T-cell (primary cell): ENCODE results near the gene ULK1. TPM values are rescaled to one million over a fixed set of nuclear protein-coding genes. Genes with fewer than 3 reads are reported as not detected.

Experiments
- ATAC-seq, 4 experiments: fragments of 200-7000 bp in 3 of 4; fragments of 150-1000 bp in 1 of 4; cut with Tn5 transposase; replicated peaks in 1 of 4; 1 replicate in 3 of 4; 2 replicates in 1 of 4; pipeline ENCODE4 v1.10.0; 2021; ENCODE audit warnings: moderate library complexity in 3 of 4, mild to moderate bottlenecking in 2 of 4, moderate number of reproducible peaks in 1 of 4
- CTCF ChIA-PET, 2 donors: fragments of 300-600 bp; sonication (Branson Sonifier 250); formaldehyde crosslinking; loops; one replicate each; lab custom pipeline; 2022; ENCODE audit warnings: antibody characterized with exemption in 2 of 2; lab: Charles Lee
- POLR2A ChIA-PET, 2 donors: fragments of 300-600 bp; sonication (Branson Sonifier 250); formaldehyde crosslinking; loops; one replicate each; lab custom pipeline; 2022; ENCODE audit warnings: antibody characterized with exemption in 2 of 2; lab: Charles Lee
- DNase-seq, 35 experiments: peaks; one replicate each; pipeline versions ENCODE4 v3.0.0 to v3.0.0-alpha.2; 2013 to 2023
- H3K27ac ChIP-seq: one replicate; pipeline ENCODE4 v1.5.1; 2013; ENCODE audit warnings: low read length
- H3K27me3 ChIP-seq, 2 experiments: replicated peaks in 1 of 2; 1 replicate in 1 of 2; 2 replicates in 1 of 2; pipeline versions ENCODE4 v1.6.1 to v1.7.0; 2013; ENCODE audit warnings: low read length in 1 of 2, mixed read lengths in 1 of 2; ENCODE audit not compliant: control insufficient read depth in 2 of 2, insufficient read depth in 2 of 2; ENCODE audit errors: extremely low read depth in 1 of 2
- H3K36me3 ChIP-seq, 2 donors: 1 replicate in 1 of 2; 2 replicates in 1 of 2; pipeline versions ENCODE4 v1.6.1 to v1.7.0; 2013; ENCODE audit warnings: low read length in 1 of 2; ENCODE audit not compliant: control insufficient read depth in 2 of 2, insufficient read depth in 1 of 2; ENCODE audit errors: extremely low read depth in 1 of 2
- H3K4me1 ChIP-seq, 2 experiments: 1 replicate in 1 of 2; 2 replicates in 1 of 2; pipeline versions ENCODE4 v1.6.1 to v1.7.0; 2013; ENCODE audit warnings: low read length in 2 of 2, mixed read lengths in 1 of 2; ENCODE audit not compliant: insufficient read depth in 2 of 2, control insufficient read depth in 1 of 2; ENCODE audit errors: extremely low read depth in 1 of 2
- H3K4me3 ChIP-seq, 2 donors: 1 replicate in 1 of 2; 2 replicates in 1 of 2; pipeline versions ENCODE4 v1.5.1 to v1.7.0; 2013; ENCODE audit warnings: mild to moderate bottlenecking in 2 of 2, low read length in 1 of 2, moderate library complexity in 1 of 2; ENCODE audit not compliant: control insufficient read depth in 1 of 2; ENCODE audit errors: extremely low read depth in 1 of 2
- H3K9me3 ChIP-seq: 2 replicates; pipeline ENCODE4 v1.7.0; 2013
- H3K27ac Mint-ChIP-seq, 2 donors: one replicate each; pipeline ENCODE4 v1.8.0; 2020 to 2021; ENCODE audit warnings: mild to moderate bottlenecking in 2 of 2, mixed read lengths in 2 of 2
- H3K27me3 Mint-ChIP-seq, 2 donors: one replicate each; pipeline ENCODE4 v1.8.0; 2021 to 2022; ENCODE audit warnings: mixed read lengths in 2 of 2
- H3K36me3 Mint-ChIP-seq: one replicate; pipeline ENCODE4 v1.8.0; 2021; ENCODE audit warnings: mixed read lengths
- H3K4me1 Mint-ChIP-seq, 3 donors: one replicate each; pipeline ENCODE4 v1.8.0; 2020 to 2022; ENCODE audit warnings: mixed read lengths in 3 of 3, mild to moderate bottlenecking in 1 of 3
- H3K4me3 Mint-ChIP-seq, 3 donors: one replicate each; pipeline ENCODE4 v1.8.0; 2020 to 2022; ENCODE audit warnings: mild to moderate bottlenecking in 3 of 3, mixed read lengths in 3 of 3, moderate library complexity in 3 of 3
- H3K9me3 Mint-ChIP-seq, 3 donors: one replicate each; pipeline ENCODE4 v1.8.0; 2020 to 2022; ENCODE audit warnings: mixed read lengths in 3 of 3
- WGBS: methylation state at CpG from one replicate; pipeline ENCODE4 v1.1.5; 2013; ENCODE audit warnings: missing lambda C conversion rate; ENCODE audit not compliant: insufficient coverage; 5-methylcytosine and 5-hydroxymethylcytosine counted together
- total RNA-seq, 35 experiments: library from RNA in 6 of 35; stranded (reverse) in 6 of 35; fragments of 120-200 nt in 1 of 35; gene quantifications; one replicate each; pipeline versions ENCODE4 v1.2.1 to v1.2.4 and lab custom pipeline; 2013 to 2026

ULK1 gene
- total RNA-seq, 5 donors from 2014 or later (not counting 1 experiment from before 2014, with no cell fraction given): 53.3 to 89.6 (median 57.8) TPM

DNA sequence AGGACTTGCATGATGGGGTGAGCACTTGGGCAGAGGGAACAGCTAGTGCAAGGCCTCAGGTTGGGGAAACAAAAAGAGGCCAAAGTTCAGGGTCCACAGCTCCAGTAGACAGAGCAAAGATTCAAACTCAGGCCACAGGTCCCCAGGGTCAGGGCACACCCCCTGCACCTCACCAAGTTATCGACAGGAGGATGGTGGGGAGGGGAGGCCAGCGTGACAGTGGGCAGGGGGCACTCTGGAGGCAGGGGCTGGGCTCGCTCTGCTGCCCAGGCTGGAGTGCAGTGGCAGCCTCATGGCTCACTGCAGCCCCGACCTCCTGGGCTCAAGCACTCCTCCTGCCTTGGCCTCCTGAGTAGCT is 32.4 kb upstream of the ULK1 start:
- H3K4me1 ChIP-seq: peaks cover 0 to 15% of the 10 kb centered on the region in 2 experiments
- H3K27ac Mint-ChIP-seq: no peak overlapping the region
- no peak overlapping the region for H3K4me3 Mint-ChIP-seq
- POLR2A ChIA-PET: no interaction called here
- H3K27me3 Mint-ChIP-seq: peaks cover 0 to 6% of the 10 kb centered on the region in 2 donors
- H3K36me3 ChIP-seq: no peaks in the 10 kb centered on the region
- 40% methylated on average over 3 of the region's 4 CpGs for WGBS
- H3K9me3 ChIP-seq: no peaks in the 10 kb centered on the region
- no peaks in the 10 kb centered on the region for H3K9me3 Mint-ChIP-seq
- H3K27me3 ChIP-seq: peaks cover 0 to 29% of the 10 kb centered on the region in 2 experiments
- ATAC-seq (no peak), DNase-seq (no peak)
- H3K36me3 Mint-ChIP-seq: no peaks in the 10 kb centered on the region
- H3K27ac ChIP-seq: no peak overlapping the region
- peaks cover 6 to 12% (median 10%) of the 10 kb centered on the region in 3 donors for H3K4me1 Mint-ChIP-seq
- H3K4me3 ChIP-seq: no peak overlapping the region
- CTCF ChIA-PET: no interaction called here

DNA sequence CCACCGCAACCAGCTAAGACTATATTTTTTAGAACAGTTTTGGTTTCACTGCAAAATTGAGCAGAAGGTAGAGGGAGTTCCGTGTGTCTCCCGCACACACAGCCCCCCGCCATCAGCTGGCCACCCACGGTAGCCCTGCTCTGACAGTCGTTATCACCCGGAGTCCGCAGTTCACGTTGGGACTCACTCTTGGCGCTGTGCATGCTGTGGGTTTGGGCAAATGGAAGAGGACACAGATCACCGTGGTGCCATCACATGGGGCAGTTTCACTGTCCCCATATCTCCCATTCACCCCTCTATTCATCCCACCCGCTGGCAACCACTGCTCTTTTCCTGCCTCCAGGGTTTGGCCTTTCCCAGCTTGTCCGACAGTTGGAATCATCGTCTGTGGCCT is 31.8 kb upstream of the ULK1 start:
- Mint-ChIP-seq H3K36me3 (no peaks in the 10 kb centered on the region), H3K4me1 (peaks cover 6 to 12% (median 10%) of the 10 kb centered on the region in 3 donors), H3K27ac (no peak overlapping the region), H3K9me3 (no peaks in the 10 kb centered on the region), H3K27me3 (peaks cover 0 to 6% of the 10 kb centered on the region in 2 donors), H3K4me3 (no peak overlapping the region)
- no peak for ATAC-seq
- no peaks in the 10 kb centered on the region for H3K9me3 ChIP-seq
- no peak overlapping the region for H3K4me3 ChIP-seq
- 83% methylated on average over 7 of the region's 14 CpGs for WGBS
- no peak for DNase-seq
- CTCF ChIA-PET: no interaction called here
- H3K27ac ChIP-seq: no peak overlapping the region
- H3K4me1 ChIP-seq: peaks cover 0 to 15% of the 10 kb centered on the region in 2 experiments
- H3K36me3 ChIP-seq: no peaks in the 10 kb centered on the region
- POLR2A ChIA-PET: no interaction called here
- H3K27me3 ChIP-seq: peaks cover 0 to 28% of the 10 kb centered on the region in 2 experiments

DNA sequence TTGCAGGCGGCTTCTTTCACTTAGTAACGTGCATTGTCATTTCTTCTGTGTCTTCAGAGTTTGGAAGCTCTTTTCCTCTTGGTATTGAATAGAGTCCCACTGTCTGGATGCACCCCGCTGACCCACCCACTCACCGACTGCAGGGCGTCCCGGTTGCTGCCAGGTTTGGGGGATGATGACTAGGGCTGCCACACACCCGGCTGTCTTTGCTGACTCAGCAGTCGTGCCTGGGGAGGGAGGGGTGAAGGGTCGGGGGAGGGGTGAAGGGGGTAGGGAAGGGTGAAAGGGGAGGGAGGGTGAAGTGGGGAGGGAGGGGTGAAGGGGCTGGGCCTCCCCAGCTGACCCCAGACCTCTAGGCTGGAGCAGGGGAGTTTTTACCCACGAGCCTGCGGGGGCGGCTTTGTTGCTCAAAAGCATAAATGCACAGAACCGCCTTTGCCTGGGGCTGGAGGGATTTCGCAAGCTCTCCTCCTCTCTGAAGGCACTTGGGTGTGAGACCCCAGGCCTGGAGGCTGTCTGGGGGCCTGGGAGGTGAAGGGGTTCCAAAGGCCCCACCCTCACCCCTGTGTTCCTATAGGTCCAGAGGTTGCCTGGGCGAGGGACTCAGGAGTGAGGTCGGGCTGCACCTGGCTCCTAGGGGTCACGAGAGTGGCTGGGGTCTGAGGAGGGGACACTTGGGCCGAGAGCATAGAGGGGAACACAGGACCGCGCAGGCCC is 31.3 kb upstream of the ULK1 start:
- no peak overlapping the region for H3K27ac ChIP-seq
- Mint-ChIP-seq H3K9me3 (no peaks in the 10 kb centered on the region), H3K27ac (no peak overlapping the region), H3K27me3 (peaks cover 0 to 6% of the 10 kb centered on the region in 2 donors), H3K36me3 (no peaks in the 10 kb centered on the region), H3K4me3 (no peak overlapping the region), H3K4me1 (peaks cover 6 to 12% (median 10%) of the 10 kb centered on the region in 3 donors)
- CTCF ChIA-PET: no interaction called here
- no peaks in the 10 kb centered on the region for H3K9me3 ChIP-seq
- WGBS: 89% methylated on average over 7 of the region's 20 CpGs
- ATAC-seq (no peak), DNase-seq (no peak)
- peaks cover 0 to 15% of the 10 kb centered on the region in 2 experiments for H3K4me1 ChIP-seq
- no peak overlapping the region for H3K4me3 ChIP-seq
- POLR2A ChIA-PET: no interaction called here
- peaks cover 0 to 23% of the 10 kb centered on the region in 2 experiments for H3K27me3 ChIP-seq
- no peaks in the 10 kb centered on the region for H3K36me3 ChIP-seq

DNA sequence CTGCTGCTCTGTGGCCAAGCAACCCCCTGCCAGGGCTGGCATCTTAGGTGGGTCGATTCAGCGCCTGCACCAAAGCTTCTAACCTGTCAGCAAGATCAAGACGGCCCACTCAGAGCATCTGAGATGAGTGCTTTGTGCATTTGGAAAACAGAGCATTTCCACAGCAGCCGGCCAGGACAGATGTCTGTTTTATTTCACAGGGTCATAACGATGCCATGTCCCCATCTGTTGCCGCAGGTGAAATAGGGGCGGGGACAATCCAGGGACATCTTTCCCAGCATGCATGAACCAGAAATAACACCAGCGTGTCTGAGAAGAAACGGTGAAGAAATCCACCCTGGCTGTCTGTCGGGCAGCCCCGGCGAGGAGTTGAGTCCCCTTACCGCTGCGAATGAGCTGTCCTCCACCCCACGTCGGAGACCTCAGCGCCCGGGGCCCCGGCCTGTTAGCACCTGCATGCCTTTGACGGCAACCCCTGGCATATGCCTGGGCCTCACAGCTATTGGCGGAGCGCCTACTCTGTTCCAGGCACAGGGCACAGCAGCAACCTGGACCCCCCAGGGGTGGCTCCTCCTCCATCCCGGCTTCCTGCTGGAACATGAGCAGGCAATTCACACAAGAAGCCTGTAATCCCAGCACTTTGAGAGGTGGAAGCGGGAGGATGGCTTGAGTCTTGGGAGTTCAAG is 30.6 kb upstream of the ULK1 start:
- POLR2A ChIA-PET: no interaction called here
- no peak for DNase-seq
- no peaks in the 10 kb centered on the region for H3K36me3 ChIP-seq
- Mint-ChIP-seq H3K4me1 (peaks cover 6 to 12% (median 10%) of the 10 kb centered on the region in 3 donors), H3K27me3 (no peaks in the 10 kb centered on the region), H3K9me3 (no peaks in the 10 kb centered on the region), H3K27ac (no peak overlapping the region), H3K4me3 (no peak overlapping the region), H3K36me3 (no peaks in the 10 kb centered on the region)
- no peak for ATAC-seq
- H3K9me3 ChIP-seq: no peaks in the 10 kb centered on the region
- H3K4me1 ChIP-seq: peaks cover 0 to 15% of the 10 kb centered on the region in 2 experiments
- 86% methylated on average over 21 of the region's 24 CpGs for WGBS
- H3K27ac ChIP-seq: no peak overlapping the region
- CTCF ChIA-PET: no interaction called here
- H3K4me3 ChIP-seq: no peak overlapping the region
- H3K27me3 ChIP-seq: peaks cover 0 to 18% of the 10 kb centered on the region in 2 experiments

DNA sequence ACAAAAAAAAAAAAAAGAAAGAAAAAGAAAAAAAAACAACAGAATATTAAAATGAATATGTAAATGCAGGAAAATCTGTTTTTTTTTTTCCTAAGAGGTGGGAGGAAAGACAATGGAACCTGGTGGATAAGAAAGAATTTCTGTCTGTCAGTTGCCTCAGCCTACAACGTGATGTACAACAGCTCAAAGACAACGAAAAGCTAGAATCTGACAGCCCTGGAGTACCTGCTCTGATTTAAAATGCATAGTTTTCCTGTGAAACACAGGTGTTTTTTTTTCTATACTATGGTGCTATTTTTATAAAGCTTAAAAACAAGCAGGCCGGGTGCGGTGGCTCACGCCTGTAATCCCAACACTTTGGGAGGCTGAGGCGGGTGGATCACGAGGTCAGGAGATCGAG is 30.0 kb upstream of the ULK1 start:
- Mint-ChIP-seq H3K36me3 (no peaks in the 10 kb centered on the region), H3K4me1 (peaks cover 6 to 12% (median 10%) of the 10 kb centered on the region in 3 donors), H3K27ac (no peak overlapping the region), H3K27me3 (no peaks in the 10 kb centered on the region), H3K9me3 (no peaks in the 10 kb centered on the region), H3K4me3 (no peak overlapping the region)
- DNase-seq: no peak
- Histone ChIP-seq H3K4me1 (peaks cover 0 to 15% of the 10 kb centered on the region in 2 experiments), H3K36me3 (no peaks in the 10 kb centered on the region), H3K27ac (no peak overlapping the region), H3K4me3 (no peak overlapping the region), H3K27me3 (peaks cover 0 to 18% of the 10 kb centered on the region in 2 experiments), H3K9me3 (no peaks in the 10 kb centered on the region)
- 83% methylated on average over 7 of the region's 8 CpGs for WGBS
- POLR2A ChIA-PET: no interaction called here
- no peak for ATAC-seq
- CTCF ChIA-PET: no interaction called here

DNA sequence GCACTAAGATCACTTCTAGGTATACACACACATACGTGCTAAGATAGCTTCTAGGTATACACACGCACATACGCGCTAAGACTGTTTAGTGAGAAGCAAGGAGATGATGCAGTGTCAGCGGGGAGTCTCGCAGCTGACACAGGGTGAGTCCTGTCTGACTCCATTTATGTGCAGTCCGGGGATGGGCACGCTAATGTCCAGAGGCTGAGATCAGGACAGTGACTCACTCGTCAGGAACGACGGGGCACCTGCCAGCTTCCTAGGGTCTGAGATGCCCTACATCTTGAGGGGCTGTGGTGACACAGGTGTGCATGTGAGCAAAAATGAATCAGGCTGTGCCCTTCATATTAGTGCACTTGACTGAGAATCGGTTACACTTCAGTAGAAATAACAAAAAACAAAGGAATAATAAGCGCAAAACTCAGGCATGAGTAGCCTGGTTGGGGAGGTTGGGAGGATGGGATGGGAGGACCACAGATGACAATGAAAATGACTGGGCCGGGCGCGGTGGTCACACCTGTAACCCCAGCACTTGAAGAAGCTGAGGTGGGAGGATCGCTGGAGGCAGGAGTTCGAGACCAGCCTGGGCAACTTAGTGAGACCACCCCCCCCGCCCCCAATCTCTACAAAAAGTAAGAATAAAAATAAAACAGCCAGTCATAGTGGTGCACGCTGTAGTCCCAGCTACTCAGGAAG is 29.1 kb upstream of the ULK1 start:
- H3K9me3 Mint-ChIP-seq: no peaks in the 10 kb centered on the region
- Histone ChIP-seq H3K4me3 (no peak overlapping the region), H3K9me3 (no peaks in the 10 kb centered on the region), H3K36me3 (no peaks in the 10 kb centered on the region), H3K27ac (no peak overlapping the region), H3K4me1 (peaks cover 0 to 14% of the 10 kb centered on the region in 2 experiments), H3K27me3 (peaks cover 0 to 18% of the 10 kb centered on the region in 2 experiments)
- no peak overlapping the region for H3K27ac Mint-ChIP-seq
- WGBS: 95% methylated on average over 12 of the region's 20 CpGs
- no peak overlapping the region for H3K4me3 Mint-ChIP-seq
- ATAC-seq (no peak), DNase-seq (no peak)
- no peaks in the 10 kb centered on the region for H3K27me3 Mint-ChIP-seq
- CTCF ChIA-PET: no interaction called here
- no peaks in the 10 kb centered on the region for H3K36me3 Mint-ChIP-seq
- H3K4me1 Mint-ChIP-seq: peaks cover 6 to 8% (median 8%) of the 10 kb centered on the region in 3 donors
- POLR2A ChIA-PET: no interaction called here
